Right lung (tissue), 5 donors: ENCODE results near the gene CAPN7. TPM values are rescaled to one million over a fixed set of nuclear protein-coding genes. Genes with fewer than 3 reads are reported as not detected.
A peak's percentile ranks its signal among the peaks of the same experiment; 100 is the strongest.

Experiments
- DNase-seq, 2 donors: peaks; one replicate each; pipeline ENCODE4 v3.0.0-alpha.2; 2013
- polyA plus RNA-seq, 5 donors: library from polyadenylated mRNA; unstranded; fragments of 120-200 nt; gene quantifications; one replicate each; pipeline versions ENCODE4 v1.2.1 to v1.2.3, GENCODE V29; 2013; ENCODE audit warnings: inconsistent platforms in 1 of 5, low replicate concordance in 1 of 5; ENCODE audit not compliant: insufficient read length in 5 of 5, insufficient read depth in 1 of 5

CAPN7 gene
- polyA plus RNA-seq, 5 donors: 37.4 to 70.7 (median 52.0) TPM

DNA sequence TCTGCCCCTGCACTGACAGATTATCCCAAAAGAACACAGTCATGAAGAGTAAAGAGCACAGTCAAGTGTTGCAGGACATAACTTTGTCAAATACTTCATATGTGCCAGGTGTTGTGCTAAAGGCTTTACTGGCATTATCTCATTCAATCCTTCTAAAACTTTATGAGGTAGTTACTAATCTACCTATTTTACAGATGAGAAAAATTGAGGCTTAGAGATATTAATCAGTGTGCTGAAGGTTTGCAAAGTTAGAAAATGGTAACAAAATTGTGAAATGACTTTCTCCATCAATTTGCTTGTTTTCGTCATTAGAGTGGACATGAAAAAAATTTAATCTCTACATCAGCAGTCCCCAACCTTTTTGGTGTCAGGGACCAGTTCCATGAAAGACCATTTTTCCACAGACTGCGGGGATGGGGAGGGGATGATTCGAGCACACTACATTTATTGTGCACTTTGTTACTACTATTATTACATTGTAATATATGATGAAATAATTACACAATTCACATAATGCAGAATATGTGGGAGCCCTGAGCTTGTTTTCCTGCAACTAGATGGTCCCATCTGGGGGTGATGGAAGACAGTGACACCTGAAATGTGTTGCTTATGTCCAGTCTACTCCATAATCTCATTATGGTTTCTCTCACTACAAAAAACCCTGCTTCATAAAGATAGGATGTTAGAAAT is 8.6 kb upstream of the CAPN7 start:
- DNase-seq: no peak

DNA sequence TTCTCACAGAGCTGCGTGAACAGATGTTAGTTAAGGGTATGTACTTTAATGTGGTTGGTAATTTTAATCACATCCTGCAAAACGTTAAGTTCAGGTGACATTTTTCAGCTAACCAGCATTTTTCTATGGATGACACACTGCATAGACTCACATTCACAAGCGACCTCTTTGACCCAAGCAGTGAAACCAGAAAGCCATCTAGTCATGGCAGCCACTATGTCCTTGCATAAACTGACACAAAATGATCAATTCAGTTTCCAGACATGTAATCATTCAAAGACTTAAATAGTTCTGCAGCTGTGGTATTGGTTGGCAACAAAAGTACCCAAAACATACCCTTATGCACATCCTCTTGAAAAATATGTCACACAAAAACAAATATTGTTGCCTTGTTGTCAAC is 7.4 kb upstream of the CAPN7 start:
- no peak for DNase-seq

DNA sequence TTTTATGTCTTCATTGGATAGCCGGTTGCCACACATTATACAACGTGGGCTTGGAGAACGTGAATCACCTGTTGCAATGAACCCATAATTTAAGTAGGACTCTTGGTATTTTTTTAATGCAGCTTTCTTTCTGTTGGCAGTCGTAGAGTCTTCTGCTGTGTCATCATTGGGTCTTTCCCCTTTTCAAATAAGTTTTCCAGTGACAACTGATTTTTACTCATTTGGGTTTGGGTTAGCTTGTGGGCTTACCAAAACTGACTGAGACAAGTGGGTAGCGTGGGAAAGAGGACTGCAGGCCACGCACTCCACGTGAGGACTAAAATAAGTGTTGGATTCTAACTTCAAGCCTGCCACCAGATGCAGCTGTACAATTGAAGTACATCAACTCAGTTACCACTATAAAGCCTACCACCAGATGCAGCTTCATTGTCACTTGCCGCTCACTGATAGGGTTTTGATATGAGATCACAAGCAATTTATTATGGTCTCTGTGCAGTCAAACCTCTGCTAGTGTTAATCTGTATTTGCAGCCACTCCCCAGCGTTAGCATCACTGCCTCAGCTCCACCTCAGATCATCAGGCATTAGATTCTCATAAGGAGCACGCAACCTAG is 6.4 kb upstream of the CAPN7 start:
- no peak for DNase-seq

DNA sequence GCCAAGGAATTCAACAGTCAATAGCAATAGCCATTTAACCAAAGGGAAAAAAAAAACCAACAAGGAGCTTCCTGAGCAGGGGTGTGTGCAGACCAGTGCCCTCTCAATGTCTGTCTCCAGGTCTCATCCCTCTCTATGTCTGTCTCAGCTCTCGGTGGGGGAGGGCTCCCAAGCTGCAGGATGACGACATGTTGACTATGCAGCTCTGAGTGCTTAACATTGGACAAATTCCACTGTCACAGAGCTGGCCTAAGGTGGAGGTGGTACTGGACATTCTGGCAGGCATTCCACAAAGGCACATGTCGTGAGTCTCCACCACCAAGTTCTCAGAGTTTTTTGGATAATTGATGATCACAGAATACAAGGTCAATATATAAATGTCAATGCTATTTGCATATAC is 2.0 kb upstream of the CAPN7 start:
- DNase-seq: no peak

DNA sequence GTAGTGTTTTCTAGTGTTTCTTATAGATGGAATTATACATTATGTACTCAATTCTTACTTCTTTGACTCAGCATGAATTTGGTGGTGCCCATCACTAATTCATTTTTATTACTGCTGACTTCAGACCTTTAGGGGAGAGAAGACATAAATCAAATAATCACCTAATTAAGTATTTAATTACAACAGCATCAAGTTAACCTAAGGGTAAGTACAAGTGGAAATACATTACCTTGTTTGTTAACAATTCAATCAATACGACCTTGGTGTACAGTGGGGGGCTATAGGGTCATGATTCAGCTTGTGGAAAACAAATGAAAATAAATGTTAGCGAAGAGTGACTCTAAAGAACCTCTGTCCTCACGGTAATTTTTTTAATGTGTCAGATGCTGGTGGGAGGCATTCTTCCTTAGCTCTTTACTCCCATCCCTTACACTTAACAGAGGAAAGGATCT is 538 bp upstream of the CAPN7 start:
- DNase-seq: no peak

DNA sequence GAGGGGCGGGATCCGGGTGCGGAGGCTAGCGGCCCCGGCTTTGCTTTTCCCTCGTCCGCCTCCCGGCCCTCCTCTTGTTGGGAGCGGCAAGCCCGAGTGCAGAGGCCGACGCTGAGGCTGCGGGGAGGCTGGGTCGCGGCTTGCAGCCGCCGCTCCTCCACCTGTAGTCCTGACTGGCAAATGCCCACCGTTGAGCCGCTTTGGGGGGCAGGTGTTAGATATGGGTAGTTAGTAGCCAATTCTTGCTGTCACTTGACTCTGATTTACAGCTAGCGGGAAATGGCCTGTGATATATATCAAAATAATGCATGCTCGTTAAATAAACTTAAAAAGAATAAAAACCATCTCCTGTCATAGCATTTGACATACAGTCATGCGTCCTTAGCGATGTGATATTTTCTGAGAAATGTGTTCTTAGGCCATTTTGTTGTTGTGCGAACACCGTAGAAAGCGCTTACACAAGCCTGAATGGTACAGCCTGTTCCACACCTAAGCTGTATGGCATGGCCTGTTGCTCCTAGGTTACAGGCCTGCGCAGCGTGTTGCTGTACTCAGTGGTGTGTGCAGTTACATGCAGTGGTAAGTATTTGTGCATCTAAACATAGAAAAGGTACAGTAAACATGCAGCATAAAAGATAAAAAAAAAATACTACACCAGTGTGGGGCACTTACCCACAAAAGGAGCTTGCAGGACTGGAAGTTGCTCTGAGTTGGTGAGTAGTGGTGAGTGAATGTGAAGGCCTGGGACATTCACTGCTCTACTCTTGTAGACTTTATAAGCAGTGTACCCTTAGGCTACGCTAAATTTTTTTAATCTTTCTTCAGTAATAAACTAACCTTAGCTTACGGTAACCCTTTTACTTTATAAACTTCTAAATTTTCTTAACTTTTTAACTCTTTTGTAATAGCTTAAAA is 873 bp downstream of the CAPN7 start:
- peak in 1 of 2 donors; percentile 13 for DNase-seq

DNA sequence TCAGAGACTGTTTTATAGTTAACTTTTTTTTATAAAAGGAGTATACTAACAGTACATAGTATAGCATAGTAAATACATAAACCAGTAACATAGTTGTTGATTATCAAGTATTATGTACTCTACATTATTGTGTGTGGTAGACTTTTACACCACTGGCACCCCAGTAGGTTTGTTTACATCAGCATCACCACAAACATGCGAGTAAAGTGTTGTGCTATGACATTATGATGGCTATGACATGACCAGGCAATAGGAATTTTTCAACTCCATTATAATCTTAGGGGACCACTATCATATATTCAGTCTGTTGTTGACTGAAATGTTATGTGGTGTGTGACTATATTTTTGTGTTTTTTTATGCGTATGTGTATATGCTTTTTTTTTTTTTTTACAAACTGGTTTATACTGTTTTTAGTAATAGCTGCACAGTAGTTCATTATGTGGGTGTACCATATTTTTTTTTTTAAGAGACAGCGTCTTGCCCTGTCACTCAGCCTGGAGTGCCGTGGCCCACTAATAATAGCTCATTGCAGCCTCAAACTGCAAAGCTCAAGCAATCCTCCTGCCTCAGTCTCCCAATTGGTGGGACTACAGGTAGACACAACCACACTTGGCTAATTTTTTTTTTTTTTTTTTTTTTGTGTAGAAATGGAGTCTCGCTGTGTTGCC is 1.9 kb downstream of the CAPN7 start:
- DNase-seq: no peak

DNA sequence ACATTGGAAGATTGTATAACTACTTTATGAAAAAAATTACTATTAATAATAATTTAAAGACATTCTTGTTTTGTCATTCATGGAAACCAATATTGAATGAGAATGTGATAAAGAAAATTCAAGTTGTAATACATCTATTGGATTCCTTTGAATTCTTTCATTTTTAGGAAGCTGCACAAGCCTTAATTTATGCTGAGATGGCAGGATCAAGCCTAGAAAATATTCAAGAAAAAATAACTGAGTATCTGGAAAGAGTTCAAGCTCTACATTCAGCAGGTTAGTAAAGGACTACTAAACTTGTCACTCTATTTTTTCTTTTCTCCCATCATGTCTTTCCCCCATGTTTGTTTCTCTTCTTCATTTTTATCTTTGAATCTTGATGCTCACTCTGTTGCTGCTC is 5.9 kb downstream of the CAPN7 start:
- no peak for DNase-seq

DNA sequence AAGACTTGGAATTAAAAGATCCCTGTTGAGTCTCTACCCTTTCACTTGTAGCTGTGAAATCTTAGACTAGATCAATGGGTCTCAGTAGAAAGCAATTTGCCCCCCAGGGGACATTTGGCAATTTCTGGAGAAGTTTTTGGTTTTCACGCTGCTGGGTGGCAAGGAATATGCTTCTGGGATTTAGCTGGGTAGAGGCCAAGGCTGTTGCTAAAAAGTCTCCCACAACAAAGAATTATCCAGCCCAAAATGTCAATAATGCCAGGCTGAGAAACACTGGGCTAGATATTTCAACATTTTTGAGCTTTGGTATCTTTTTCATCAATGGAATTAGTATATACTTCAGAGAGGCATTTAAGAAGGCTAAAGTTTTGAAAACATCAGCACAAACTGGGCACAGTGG is 8.7 kb downstream of the CAPN7 start:
- DNase-seq: no peak

DNA sequence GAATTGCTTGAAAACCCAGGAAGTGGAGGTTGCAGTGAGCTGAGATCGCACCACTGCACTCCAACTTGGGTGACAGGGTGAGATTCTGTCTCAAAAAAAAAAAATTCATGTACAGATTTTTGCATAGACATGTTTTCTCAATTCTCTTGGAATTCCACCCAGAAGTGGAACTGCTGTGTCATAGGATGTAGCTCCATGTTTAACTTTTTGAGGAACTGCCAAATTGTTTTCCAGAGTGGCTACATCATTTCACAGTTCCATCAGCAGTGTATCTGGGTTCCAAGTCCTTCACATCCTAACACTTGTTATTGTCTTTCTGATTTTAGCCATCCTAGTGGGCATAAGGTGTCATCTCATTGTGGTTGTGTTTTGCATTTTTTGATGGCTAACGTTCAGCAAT is 9.9 kb downstream of the CAPN7 start:
- DNase-seq: no peak

DNA sequence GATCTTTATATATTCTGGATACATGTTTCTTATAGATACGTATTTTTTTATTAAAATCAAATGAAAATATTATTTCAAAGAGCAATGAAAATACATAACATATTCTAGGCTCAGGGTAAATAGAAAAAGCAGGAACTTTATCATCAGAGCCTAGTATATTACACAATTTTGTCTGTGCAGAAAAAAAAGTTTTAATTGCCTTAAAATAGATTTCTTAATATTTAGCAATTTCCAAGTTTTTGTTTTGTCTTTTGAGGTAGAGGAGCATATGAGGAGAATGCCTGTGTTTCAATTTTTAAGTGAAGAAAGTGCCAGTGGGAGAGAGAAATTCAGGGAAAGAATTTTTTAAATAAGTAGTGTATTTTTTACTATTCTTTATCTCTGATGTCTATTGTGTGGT is 10.5 kb downstream of the CAPN7 start:
- DNase-seq: no peak

DNA sequence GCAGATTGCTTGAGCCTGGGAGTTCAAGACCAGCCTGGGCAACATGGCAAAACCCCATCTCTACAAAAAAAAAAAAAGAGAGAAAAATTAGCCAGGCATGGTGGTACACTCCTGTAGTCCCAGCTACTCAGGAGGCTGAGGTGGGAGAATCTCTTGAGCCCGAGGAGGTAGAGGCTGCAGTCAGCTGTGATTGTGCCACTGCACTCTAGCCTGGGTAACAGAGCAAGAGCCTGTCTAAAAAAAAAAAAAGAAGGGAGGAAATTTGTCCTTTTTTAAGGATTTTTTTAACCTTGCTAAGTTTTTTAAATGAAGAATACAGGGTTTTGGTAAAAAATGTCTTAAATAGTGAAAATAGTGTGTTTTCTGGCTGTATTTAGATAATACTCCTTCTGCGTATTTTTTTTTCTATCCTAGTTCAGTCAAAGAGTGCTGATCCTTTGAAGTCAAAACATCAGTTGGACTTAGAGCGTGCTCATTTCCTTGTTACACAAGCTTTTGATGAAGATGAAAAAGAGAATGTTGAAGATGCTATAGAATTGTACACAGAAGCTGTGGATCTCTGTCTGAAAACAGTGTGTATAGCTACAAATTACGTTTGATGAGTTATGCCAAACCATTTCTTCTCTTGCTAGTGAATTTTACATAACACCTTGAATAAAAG is 11.1 kb downstream of the CAPN7 start:
- no peak for DNase-seq

DNA sequence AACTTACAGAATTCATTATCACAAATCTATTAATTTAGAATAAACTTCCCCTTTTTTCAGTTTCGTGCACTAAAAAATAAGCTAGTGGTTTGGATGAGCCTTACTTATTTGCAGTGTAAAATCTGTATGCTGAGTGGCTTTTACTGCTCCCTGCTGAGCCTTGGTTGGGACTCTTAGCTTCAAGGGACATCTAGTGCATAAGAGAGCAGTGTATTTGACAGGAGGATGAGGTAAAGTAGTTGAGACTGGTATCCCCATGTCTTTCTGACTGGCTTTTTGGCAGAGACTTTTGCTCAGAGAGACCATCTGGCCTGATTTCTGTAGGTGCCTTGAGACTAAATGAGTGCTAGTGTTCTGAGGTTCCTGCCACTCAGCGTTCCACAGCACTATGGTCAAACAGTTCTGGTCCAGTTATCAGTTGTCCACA is 11.8 kb downstream of the CAPN7 start:
- DNase-seq: no peak

DNA sequence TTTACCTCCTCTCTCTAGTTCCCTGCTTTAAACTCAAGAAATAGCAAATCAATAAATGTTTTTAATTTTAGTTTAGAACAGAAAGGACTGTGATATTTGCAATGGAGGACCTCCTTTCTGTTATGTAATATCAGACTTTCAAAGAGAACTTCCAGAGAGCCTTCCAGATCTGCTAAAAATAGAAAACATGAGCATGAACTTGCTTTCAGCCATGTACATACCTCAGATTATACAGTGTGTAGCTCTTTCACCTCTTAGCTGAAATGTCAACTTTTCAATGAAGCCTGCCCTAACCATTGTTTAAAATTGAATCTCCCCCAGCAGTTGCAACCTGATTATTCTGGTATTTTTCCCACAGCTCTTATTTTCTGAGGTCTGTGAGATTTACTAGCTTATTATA is 12.6 kb downstream of the CAPN7 start:
- DNase-seq: no peak

DNA sequence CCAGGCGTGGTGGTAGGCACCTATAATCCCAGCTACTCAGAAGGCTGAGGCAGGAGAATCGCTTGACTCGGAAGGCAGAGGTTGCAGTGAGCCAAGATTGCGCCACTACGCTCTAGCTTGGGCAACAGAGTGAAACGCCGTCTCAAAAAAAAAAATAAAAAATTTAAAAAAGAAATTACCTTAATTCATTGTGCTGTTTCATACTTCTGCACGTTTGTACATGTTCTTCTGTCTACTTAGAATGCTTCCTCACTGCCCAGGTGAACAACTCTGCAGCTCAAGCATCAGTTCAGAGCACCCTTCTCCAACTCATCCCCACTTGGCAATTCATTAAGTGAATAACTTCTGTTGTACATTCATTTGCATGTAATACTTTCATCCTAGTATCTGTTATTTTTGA is 14.0 kb downstream of the CAPN7 start:
- DNase-seq: no peak

DNA sequence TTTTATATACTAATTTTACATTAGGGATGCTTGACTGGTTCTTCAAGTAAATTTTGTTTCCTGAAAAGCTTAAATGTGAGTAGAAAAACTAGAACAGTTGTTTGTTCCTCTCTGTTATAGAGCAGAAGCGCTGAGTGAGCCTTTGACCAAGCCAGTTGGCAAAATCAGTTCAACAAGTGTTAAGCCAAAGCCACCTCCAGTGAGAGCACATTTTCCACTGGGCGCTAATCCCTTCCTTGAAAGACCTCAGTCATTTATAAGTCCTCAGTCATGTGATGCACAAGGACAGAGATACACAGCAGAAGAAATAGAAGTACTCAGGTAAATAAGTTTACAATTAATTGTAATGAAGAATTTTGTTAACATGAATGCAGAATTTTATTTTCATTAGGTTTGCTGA is 14.6 kb downstream of the CAPN7 start:
- DNase-seq: no peak

DNA sequence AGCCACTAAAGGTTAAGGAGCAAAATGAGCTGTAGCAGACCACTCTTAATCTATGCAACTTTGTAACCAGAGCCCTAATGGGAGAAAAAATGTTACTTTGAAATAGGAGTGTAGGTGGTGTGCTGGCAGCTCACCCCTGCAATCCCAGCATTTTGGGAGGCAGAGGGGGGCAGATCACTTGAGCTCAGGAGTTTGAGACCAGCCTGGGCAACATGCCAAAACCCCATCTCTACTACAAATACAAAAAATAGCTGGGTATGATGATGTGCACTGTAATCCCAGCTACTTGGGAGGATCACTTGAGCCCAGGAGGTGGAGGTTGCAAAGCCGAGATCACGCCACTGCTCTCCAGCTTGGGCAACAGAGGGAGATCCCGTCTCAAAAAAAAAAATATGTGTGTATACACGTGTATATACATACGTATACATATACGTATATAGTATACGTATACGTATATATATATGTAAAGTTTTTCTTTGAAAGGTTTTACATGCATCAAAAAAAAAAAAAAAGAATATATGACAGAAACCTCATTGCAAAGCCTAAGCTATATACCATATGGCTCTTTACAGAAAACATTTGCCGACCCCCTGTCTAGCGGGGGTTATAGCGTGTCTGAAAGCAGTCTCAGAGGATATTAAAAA is 15.7 kb downstream of the CAPN7 start:
- no peak for DNase-seq

DNA sequence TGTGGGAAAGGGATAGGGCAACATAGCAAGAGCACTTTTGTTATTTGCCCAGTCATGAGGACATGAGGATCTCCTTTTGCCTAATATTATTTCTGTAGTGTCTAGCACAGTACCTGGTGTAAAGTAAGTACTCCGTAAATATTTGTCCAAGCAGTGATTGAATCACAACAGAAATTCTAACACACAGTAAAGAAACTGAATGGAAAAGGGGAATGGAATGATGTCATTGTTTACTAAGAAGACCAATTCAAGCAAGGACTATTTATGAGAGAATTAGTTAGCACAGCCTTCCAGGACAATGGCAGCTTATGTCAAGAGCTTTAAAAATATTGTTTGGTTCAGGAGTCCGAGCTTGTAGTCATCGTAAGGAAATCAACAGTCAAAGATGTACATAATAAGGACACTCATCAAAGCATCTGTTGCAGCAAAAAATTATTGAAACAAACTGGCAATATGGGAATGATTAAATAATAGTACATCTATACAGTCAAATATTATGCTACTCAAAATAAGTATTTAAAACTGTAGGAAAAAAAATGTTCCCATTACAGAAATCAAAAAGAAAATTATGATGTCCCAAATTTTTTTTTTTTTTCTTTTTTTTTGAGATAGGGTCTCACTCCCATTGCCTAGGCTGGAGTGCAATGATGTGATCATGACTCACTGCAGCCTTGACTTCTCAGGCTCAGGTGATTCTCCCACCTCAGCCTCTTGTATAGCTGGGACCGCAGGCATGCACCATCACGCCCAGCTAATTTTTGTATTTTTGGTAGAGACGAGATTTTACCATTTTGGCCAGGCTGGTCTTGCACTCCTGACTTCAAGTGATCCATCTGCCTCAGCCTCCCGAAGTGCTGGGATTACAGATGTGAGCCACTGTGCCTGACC is 17.9 kb downstream of the CAPN7 start:
- DNase-seq: no peak

DNA sequence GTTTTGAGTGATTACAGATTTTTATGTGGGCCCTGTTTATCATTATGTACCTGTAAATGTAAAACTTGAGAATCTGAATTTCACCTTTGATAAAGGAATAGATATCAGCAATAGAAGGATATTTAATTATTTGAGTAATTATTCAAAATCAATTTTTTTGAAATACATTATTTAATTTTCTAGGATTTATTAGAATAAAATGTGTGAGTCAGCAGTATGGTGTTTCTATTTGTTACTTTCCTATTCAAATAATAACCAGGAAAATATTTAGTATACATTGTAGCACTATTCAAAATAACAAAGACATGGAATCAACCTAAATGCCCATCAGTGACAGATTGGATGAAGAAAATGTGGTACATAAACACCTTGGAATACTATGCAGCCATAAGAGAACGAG is 22.1 kb downstream of the CAPN7 start:
- no peak for DNase-seq

DNA sequence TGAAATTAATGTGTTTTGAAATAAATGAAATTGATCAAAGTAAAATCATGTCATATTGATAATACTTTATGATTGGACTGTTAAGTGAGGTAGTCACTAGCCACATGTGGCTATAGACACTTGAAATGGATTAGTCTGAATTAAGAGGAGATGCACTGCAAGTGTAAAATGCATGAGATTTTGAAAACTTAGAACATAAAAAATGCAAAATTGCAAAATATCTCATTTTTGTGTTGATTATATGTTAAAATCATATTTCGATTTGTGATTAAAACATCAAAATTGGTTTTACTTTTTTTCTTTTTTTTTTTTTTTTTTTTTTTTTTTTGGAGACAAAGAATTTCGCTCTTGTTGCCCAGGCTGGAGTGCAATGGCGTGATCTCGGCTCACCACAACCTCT is 23.2 kb downstream of the CAPN7 start:
- DNase-seq: no peak
